Astrocyte (in vitro differentiated cells and primary cell): ENCODE measurements around the gene METTL16. TPM values are rescaled to one million over a fixed set of nuclear protein-coding genes. Genes with fewer than 3 reads are reported as not detected.
"Not testable (repeated sequence)": the region's sequence is repeated elsewhere in the genome, so short reads cannot be mapped to it uniquely, and the experiment has no call there.

Experiments
- DNase-seq: peaks from one replicate; pipeline ENCODE4 v3.0.0-alpha.2; 2010; ENCODE audit warnings: low read depth
- FAIRE-seq: peaks from 2 replicates; lab custom pipeline; 2011; peaks lifted over from hg19 to GRCh38; lab: Jason Lieb, UNC
- H2AFZ ChIP-seq: 2 replicates; pipeline ENCODE4 v1.6.0; 2012; ENCODE audit warnings: low read depth, low read length, inconsistent platforms
- H3K27ac ChIP-seq: 2 replicates; pipeline ENCODE4 v1.5.1; 2011; ENCODE audit warnings: low read depth, low read length, inconsistent platforms
- H3K27me3 ChIP-seq: 2 replicates; pipeline ENCODE4 v1.6.0; 2011; ENCODE audit warnings: low read length, inconsistent platforms; ENCODE audit not compliant: insufficient read depth
- H3K36me3 ChIP-seq: 2 replicates; pipeline ENCODE4 v1.5.1; 2011; ENCODE audit warnings: low read length, inconsistent platforms; ENCODE audit not compliant: insufficient read depth
- H3K4me1 ChIP-seq: 2 replicates; pipeline ENCODE4 v1.5.1; 2011; ENCODE audit warnings: low read length, inconsistent platforms; ENCODE audit not compliant: insufficient read depth
- H3K4me2 ChIP-seq: 2 replicates; pipeline ENCODE4 v1.6.0; 2012; ENCODE audit warnings: low read length, inconsistent platforms
- H3K4me3 ChIP-seq: 2 replicates; pipeline ENCODE4 v1.5.1; 2011; ENCODE audit warnings: low read depth, mild to moderate bottlenecking, low read length, inconsistent platforms; ENCODE audit not compliant: insufficient read depth
- H3K79me2 ChIP-seq: 2 replicates; pipeline ENCODE4 v1.6.0; 2012; ENCODE audit warnings: mild to moderate bottlenecking, low read length, inconsistent platforms; ENCODE audit not compliant: insufficient read depth
- H3K9ac ChIP-seq: 2 replicates; pipeline ENCODE4 v1.6.0; 2012; ENCODE audit warnings: mild to moderate bottlenecking, low read length, inconsistent platforms
- H3K9me3 ChIP-seq: 2 replicates; pipeline ENCODE4 v1.5.1; 2012; ENCODE audit warnings: low read depth, mild to moderate bottlenecking, low read length, inconsistent platforms; ENCODE audit not compliant: insufficient read depth
- H4K20me1 ChIP-seq: 2 replicates; pipeline ENCODE4 v1.6.0; 2012; ENCODE audit warnings: low read length, inconsistent platforms; ENCODE audit not compliant: insufficient read depth
- H3K27ac Mint-ChIP-seq: one replicate; pipeline ENCODE4 v1.8.0; 2021; ENCODE audit warnings: mild to moderate bottlenecking, mixed read lengths; ENCODE audit not compliant: unreplicated experiment
- H3K27me3 Mint-ChIP-seq: one replicate; pipeline ENCODE4 v1.8.0; 2021; ENCODE audit warnings: low read depth, mixed read lengths; ENCODE audit not compliant: unreplicated experiment
- H3K36me3 Mint-ChIP-seq: one replicate; pipeline ENCODE4 v1.8.0; 2021; ENCODE audit warnings: low read depth, mixed read lengths; ENCODE audit not compliant: unreplicated experiment
- H3K4me1 Mint-ChIP-seq: one replicate; pipeline ENCODE4 v1.8.0; 2021; ENCODE audit warnings: low read depth, mixed read lengths; ENCODE audit not compliant: unreplicated experiment
- H3K4me3 Mint-ChIP-seq: one replicate; pipeline ENCODE4 v1.8.0; 2021; ENCODE audit warnings: mild to moderate bottlenecking, moderate library complexity, mixed read lengths; ENCODE audit not compliant: unreplicated experiment
- H3K9me3 Mint-ChIP-seq: one replicate; pipeline ENCODE4 v1.8.0; 2021; ENCODE audit warnings: mild to moderate bottlenecking, mixed read lengths; ENCODE audit not compliant: unreplicated experiment
- CTCF ChIP-seq: IDR thresholded peaks from 2 replicates; pipeline ENCODE4 v1.5.1; 2011; ENCODE audit warnings: low read depth, mild to moderate bottlenecking, inconsistent platforms, low read length, moderate library complexity; ENCODE audit not compliant: insufficient read depth
- EZH2 ChIP-seq: IDR thresholded peaks from 2 replicates; pipeline ENCODE4 v1.6.1; 2012; ENCODE audit warnings: mild to moderate bottlenecking, low read length, inconsistent platforms; ENCODE audit not compliant: insufficient read depth
- total RNA-seq: library from RNA; stranded (reverse); gene quantifications from 2 replicates; pipeline ENCODE4 v1.2.1, GENCODE V29; 2021

Gene METTL16
- total RNA-seq, 1 donor from 2014 or later, result 28.4 TPM

- Histone ChIP-seq H3K9me3 (no peaks in the 10 kb centered on the region), H3K4me3 (no peak overlapping the region), H3K4me1 (no peaks in the 10 kb centered on the region), H4K20me1 (no peaks in the 10 kb centered on the region), H3K79me2 (no peaks in the 10 kb centered on the region), H3K4me2 (no peak overlapping the region), H2AFZ (no peak overlapping the region), H3K9ac (no peak overlapping the region), H3K27ac (no peak overlapping the region), H3K36me3 (no peaks in the 10 kb centered on the region), H3K27me3 (peaks cover 9% of the 10 kb centered on the region)
- H3K9me3 Mint-ChIP-seq, result peaks cover 7% of the 10 kb centered on the region
- no peaks in the 10 kb centered on the region for H3K4me1 Mint-ChIP-seq
- FAIRE-seq (no peak), DNase-seq (no peak)
- H3K27me3 Mint-ChIP-seq, result peaks cover 3% of the 10 kb centered on the region
- no peaks in the 10 kb centered on the region for H3K36me3 Mint-ChIP-seq
- H3K4me3 Mint-ChIP-seq, result no peak overlapping the region
- H3K27ac Mint-ChIP-seq, result no peak overlapping the region
- TF ChIP-seq EZH2 (no peak), CTCF (no peak)
Measured at GRCh38 chr17:2551928-2552327, 40.2 kb upstream of the METTL16 start.

GRCh38 chr17:2551493-2551892 is 39.8 kb upstream of the METTL16 start:
- no peak overlapping the region for H3K4me2 ChIP-seq
- TF ChIP-seq CTCF, result no peak
- no peak for TF ChIP-seq EZH2
- H3K27me3 Mint-ChIP-seq, result peaks cover 3% of the 10 kb centered on the region
- H3K9ac ChIP-seq, result no peak overlapping the region
- no peak overlapping the region for H3K4me3 ChIP-seq
- H2AFZ ChIP-seq, result no peak overlapping the region
- no peaks in the 10 kb centered on the region for H3K36me3 Mint-ChIP-seq
- H3K4me3 Mint-ChIP-seq, result no peak overlapping the region
- H3K27ac ChIP-seq, result no peak overlapping the region
- no peaks in the 10 kb centered on the region for H3K4me1 ChIP-seq
- H3K4me1 Mint-ChIP-seq, result no peaks in the 10 kb centered on the region
- no peak for FAIRE-seq
- no peaks in the 10 kb centered on the region for H3K36me3 ChIP-seq
- peaks cover 9% of the 10 kb centered on the region for H3K27me3 ChIP-seq
- no peaks in the 10 kb centered on the region for H3K79me2 ChIP-seq
- peaks cover 7% of the 10 kb centered on the region for H3K9me3 Mint-ChIP-seq
- H4K20me1 ChIP-seq, result no peaks in the 10 kb centered on the region
- H3K9me3 ChIP-seq, result no peaks in the 10 kb centered on the region
- DNase-seq, result no peak
- H3K27ac Mint-ChIP-seq, result no peak overlapping the region

- no peak overlapping the region for H3K4me3 ChIP-seq
- H3K36me3 Mint-ChIP-seq, result no peaks in the 10 kb centered on the region
- H3K9ac ChIP-seq, result no peak overlapping the region
- no peaks in the 10 kb centered on the region for H3K36me3 ChIP-seq
- no peak overlapping the region for H3K27ac Mint-ChIP-seq
- H3K9me3 ChIP-seq, result no peaks in the 10 kb centered on the region
- H3K4me2 ChIP-seq, result no peak overlapping the region
- no peaks in the 10 kb centered on the region for H3K27me3 Mint-ChIP-seq
- H3K79me2 ChIP-seq, result no peaks in the 10 kb centered on the region
- FAIRE-seq (no peak), DNase-seq (no peak)
- TF ChIP-seq CTCF (no peak), EZH2 (no peak)
- H3K9me3 Mint-ChIP-seq, result no peaks in the 10 kb centered on the region
- H2AFZ ChIP-seq, result no peak overlapping the region
- peaks cover 9% of the 10 kb centered on the region for H3K27me3 ChIP-seq
- no peaks in the 10 kb centered on the region for H4K20me1 ChIP-seq
- H3K4me1 Mint-ChIP-seq, result peaks cover 3% of the 10 kb centered on the region
- H3K27ac ChIP-seq, result no peak overlapping the region
- H3K4me1 ChIP-seq, result no peaks in the 10 kb centered on the region
- no peak overlapping the region for H3K4me3 Mint-ChIP-seq
Measured at GRCh38 chr17:2549392-2550211, 37.9 kb upstream of the METTL16 start.

- H3K4me3 Mint-ChIP-seq, H3K36me3 Mint-ChIP-seq, H3K9ac ChIP-seq, H2AFZ ChIP-seq, H3K4me1 Mint-ChIP-seq, H3K27me3 Mint-ChIP-seq, DNase-seq, H3K36me3 ChIP-seq, H3K27ac Mint-ChIP-seq, H3K4me2 ChIP-seq, H3K27ac ChIP-seq, H3K4me1 ChIP-seq, H4K20me1 ChIP-seq, H3K9me3 Mint-ChIP-seq, H3K27me3 ChIP-seq, H3K79me2 ChIP-seq, FAIRE-seq, H3K9me3 ChIP-seq, H3K4me3 ChIP-seq: not testable (repeated sequence)
Measured at GRCh38 chr17:2548026-2548425, 36.3 kb upstream of the METTL16 start.
